Measurements from ENCODE around the gene SLC29A3. TPM values are rescaled to one million over a fixed set of nuclear protein-coding genes. Genes with fewer than 3 reads are reported as not detected.
A peak's percentile ranks its signal among the peaks of the same experiment; 100 is the strongest.
"Not testable (repeated sequence)": the region's sequence is repeated elsewhere in the genome, so short reads cannot be mapped to it uniquely, and the experiment has no call there.

The SLC29A3 gene
- total RNA-seq, 1 donor, result 2.5 TPM

DNA sequence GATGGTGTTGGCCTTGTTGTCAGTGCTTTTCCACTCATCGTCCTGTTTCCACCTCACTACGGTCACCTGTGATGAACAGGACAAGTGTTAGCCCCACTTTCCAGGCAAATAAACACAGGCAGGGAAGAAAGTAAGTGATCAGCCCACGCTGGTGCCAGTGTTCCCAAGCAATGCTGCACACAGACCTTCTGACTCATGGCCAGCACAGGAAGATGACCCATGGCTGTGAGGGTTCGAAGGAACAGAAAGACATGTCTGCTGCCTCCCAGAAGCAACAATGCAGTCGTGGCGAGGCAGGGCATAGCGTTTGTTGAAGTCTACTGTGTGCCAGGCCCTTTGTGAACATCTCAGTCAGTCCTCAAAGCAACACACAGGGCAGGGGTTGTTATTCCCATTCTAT, 35.7 kb downstream of the SLC29A3 start:
- Histone ChIP-seq H3K4me1 (ENCODE audit: insufficient read depth, low read length) (peaks cover 6% of the 10 kb centered on the region), H3K27ac (ENCODE audit: low read depth, low read length) (peak overlapping the region; percentile 8), H4K20me1 (ENCODE audit: insufficient read depth, low read length) (no peaks in the 10 kb centered on the region), H2AFZ (ENCODE audit: low read length) (peak overlapping the region; percentile 70), H3K9me3 (ENCODE audit: low read depth, low read length) (no peaks in the 10 kb centered on the region), H3K27me3 (ENCODE audit: insufficient read depth, low read length) (no peaks in the 10 kb centered on the region), H3K4me2 (ENCODE audit: insufficient read depth, low read length) (no peak overlapping the region), H3K4me3 (ENCODE audit: insufficient read depth, low read length) (no peak overlapping the region), H3K36me3 (ENCODE audit: insufficient read depth, low read length) (no peaks in the 10 kb centered on the region), H3K79me2 (ENCODE audit: insufficient read depth, low read length) (no peaks in the 10 kb centered on the region)
- DNase-seq (ENCODE audit: insufficient read length, low spot score, missing footprints), result peak; percentile 74
- TF ChIP-seq, protein P1, sequence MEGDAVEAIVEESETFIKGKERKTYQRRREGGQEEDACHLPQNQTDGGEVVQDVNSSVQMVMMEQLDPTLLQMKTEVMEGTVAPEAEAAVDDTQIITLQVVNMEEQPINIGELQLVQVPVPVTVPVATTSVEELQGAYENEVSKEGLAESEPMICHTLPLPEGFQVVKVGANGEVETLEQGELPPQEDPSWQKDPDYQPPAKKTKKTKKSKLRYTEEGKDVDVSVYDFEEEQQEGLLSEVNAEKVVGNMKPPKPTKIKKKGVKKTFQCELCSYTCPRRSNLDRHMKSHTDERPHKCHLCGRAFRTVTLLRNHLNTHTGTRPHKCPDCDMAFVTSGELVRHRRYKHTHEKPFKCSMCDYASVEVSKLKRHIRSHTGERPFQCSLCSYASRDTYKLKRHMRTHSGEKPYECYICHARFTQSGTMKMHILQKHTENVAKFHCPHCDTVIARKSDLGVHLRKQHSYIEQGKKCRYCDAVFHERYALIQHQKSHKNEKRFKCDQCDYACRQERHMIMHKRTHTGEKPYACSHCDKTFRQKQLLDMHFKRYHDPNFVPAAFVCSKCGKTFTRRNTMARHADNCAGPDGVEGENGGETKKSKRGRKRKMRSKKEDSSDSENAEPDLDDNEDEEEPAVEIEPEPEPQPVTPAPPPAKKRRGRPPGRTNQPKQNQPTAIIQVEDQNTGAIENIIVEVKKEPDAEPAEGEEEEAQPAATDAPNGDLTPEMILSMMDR (IDR thresholded peaks at IDR 0.05; ENCODE audit: extremely low read depth, low read depth, low read length), result no peak

DNA sequence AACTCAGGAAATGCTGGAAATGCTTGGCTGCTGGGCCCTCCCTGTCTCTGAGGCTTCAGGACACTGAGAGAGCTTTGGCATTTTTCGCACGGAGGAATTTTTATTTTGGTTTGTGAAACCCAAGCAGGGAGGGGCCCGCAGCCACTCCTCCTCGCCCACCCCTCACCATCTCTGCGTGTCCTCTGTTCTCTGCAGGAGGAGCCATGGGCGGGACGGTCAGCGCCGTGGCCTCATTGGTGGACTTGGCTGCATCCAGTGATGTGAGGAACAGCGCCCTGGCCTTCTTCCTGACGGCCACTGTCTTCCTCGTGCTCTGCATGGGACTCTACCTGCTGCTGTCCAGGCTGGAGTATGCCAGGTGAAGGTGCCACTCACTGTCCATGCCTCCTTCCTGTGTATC, 36.8 kb downstream of the SLC29A3 start:
- H4K20me1 ChIP-seq (ENCODE audit: insufficient read depth, low read length), result no peaks in the 10 kb centered on the region
- H3K4me3 ChIP-seq (ENCODE audit: insufficient read depth, low read length), result no peak overlapping the region
- TF ChIP-seq, protein P1 (IDR thresholded peaks at IDR 0.05; ENCODE audit: extremely low read depth, low read depth, low read length), result no peak
- no peaks in the 10 kb centered on the region for H3K27me3 ChIP-seq (ENCODE audit: insufficient read depth, low read length)
- no peak for DNase-seq (ENCODE audit: insufficient read length, low spot score, missing footprints)
- no peaks in the 10 kb centered on the region for H3K79me2 ChIP-seq (ENCODE audit: insufficient read depth, low read length)
- no peak overlapping the region for H2AFZ ChIP-seq (ENCODE audit: low read length)
- H3K4me2 ChIP-seq (ENCODE audit: insufficient read depth, low read length), result no peak overlapping the region
- peaks cover 6% of the 10 kb centered on the region for H3K4me1 ChIP-seq (ENCODE audit: insufficient read depth, low read length)
- H3K27ac ChIP-seq (ENCODE audit: low read depth, low read length), result no peak overlapping the region
- no peaks in the 10 kb centered on the region for H3K36me3 ChIP-seq (ENCODE audit: insufficient read depth, low read length)
- H3K9me3 ChIP-seq (ENCODE audit: low read depth, low read length), result no peaks in the 10 kb centered on the region

DNA sequence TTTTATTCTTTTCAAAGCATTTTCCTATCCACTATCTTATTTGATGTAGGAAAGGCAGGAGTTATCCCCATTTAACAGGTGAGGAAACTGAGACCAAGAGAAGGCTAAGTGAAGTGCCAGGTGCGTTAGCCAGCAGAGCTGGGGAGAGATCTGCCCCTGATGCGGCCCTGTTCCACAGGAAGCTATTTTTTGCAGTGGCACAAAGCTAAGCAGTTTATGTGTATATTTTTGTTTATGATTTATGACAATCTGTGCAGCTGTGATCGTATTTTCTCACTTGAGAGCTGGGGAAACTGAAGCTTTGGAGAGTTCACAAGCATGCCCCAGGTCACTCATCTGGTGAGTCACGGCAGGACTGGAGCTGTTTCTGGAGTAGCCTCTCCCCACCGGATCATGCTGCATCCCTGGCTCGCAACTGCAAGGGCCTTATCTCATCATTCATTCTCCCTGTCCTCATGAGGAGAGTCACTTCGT, 38.8 kb downstream of the SLC29A3 start:
- Histone ChIP-seq H3K4me1 (ENCODE audit: insufficient read depth, low read length) (peaks cover 6% of the 10 kb centered on the region), H3K27ac (ENCODE audit: low read depth, low read length) (no peak overlapping the region), H3K27me3 (ENCODE audit: insufficient read depth, low read length) (no peaks in the 10 kb centered on the region), H2AFZ (ENCODE audit: low read length) (no peak overlapping the region), H3K9me3 (ENCODE audit: low read depth, low read length) (no peaks in the 10 kb centered on the region), H3K36me3 (ENCODE audit: insufficient read depth, low read length) (no peaks in the 10 kb centered on the region), H4K20me1 (ENCODE audit: insufficient read depth, low read length) (no peaks in the 10 kb centered on the region), H3K4me3 (ENCODE audit: insufficient read depth, low read length) (no peak overlapping the region), H3K79me2 (ENCODE audit: insufficient read depth, low read length) (no peaks in the 10 kb centered on the region), H3K4me2 (ENCODE audit: insufficient read depth, low read length) (no peak overlapping the region)
- DNase-seq (ENCODE audit: insufficient read length, low spot score, missing footprints), result peak; percentile 91
- TF ChIP-seq, protein P1 (IDR thresholded peaks at IDR 0.05; ENCODE audit: extremely low read depth, low read depth, low read length), result no peak

DNA sequence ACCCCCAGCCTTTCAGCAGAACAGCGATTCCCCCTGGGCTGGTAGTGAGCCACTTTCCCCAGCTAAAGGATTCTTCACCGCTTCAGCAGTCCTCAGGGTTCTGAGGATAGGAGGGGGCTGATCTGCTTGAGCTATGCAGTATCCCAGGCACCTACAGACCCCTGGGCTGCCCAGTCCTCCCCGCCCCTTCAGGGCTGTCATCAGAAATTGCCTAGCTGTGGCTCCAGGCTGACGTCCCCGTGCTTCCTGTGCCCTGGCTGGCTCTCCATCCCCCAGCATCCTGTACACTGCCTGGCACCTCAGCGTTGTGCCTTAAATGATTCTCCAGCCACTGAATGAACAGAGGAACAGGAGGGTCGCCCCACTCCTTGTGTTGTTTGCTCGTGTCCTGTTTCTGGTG, 39.2 kb downstream of the SLC29A3 start:
- Histone ChIP-seq H3K27ac (ENCODE audit: low read depth, low read length) (no peak overlapping the region), H3K36me3 (ENCODE audit: insufficient read depth, low read length) (no peaks in the 10 kb centered on the region)

DNA sequence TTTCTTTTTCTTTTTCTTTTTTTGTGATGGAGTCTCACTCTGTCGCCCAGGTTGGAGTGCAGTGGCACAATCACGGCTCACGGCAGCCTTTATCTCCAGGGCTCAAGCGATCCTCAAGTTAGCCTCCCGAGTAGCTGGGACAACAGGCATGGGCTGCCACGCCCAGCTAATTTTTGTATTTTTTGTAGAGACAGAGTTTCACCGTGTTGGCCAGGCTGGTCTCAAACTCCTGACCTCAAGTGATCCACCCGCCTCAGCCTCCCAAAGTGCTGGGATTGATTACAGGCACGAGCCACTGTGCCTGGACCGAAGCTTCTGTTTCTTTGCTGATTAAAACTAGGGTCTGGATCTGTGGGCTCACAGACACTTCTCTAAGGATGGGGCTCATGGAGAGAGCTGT, 39.8 kb downstream of the SLC29A3 start:
- H3K79me2 ChIP-seq (ENCODE audit: insufficient read depth, low read length); H3K4me1 ChIP-seq (ENCODE audit: insufficient read depth, low read length); H2AFZ ChIP-seq (ENCODE audit: low read length); H3K36me3 ChIP-seq (ENCODE audit: insufficient read depth, low read length); H3K9me3 ChIP-seq (ENCODE audit: low read depth, low read length); H3K4me3 ChIP-seq (ENCODE audit: insufficient read depth, low read length); DNase-seq (ENCODE audit: insufficient read length, low spot score, missing footprints); H4K20me1 ChIP-seq (ENCODE audit: insufficient read depth, low read length); H3K27ac ChIP-seq (ENCODE audit: low read depth, low read length); H3K4me2 ChIP-seq (ENCODE audit: insufficient read depth, low read length); H3K27me3 ChIP-seq (ENCODE audit: insufficient read depth, low read length): not testable (repeated sequence)

More for the DNA sequence above, 39.2 kb downstream of the SLC29A3 start:
- H3K9me3 ChIP-seq (ENCODE audit: low read depth, low read length), result no peaks in the 10 kb centered on the region
- TF ChIP-seq, protein P1 (IDR thresholded peaks at IDR 0.05; ENCODE audit: extremely low read depth, low read depth, low read length), result no peak
- H4K20me1 ChIP-seq (ENCODE audit: insufficient read depth, low read length), result no peaks in the 10 kb centered on the region
- no peak overlapping the region for H2AFZ ChIP-seq (ENCODE audit: low read length)
- H3K4me3 ChIP-seq (ENCODE audit: insufficient read depth, low read length), result no peak overlapping the region
- H3K4me1 ChIP-seq (ENCODE audit: insufficient read depth, low read length), result peaks cover 6% of the 10 kb centered on the region
- no peaks in the 10 kb centered on the region for H3K27me3 ChIP-seq (ENCODE audit: insufficient read depth, low read length)
- H3K4me2 ChIP-seq (ENCODE audit: insufficient read depth, low read length), result no peak overlapping the region
- DNase-seq (ENCODE audit: insufficient read length, low spot score, missing footprints), result no peak
- no peaks in the 10 kb centered on the region for H3K79me2 ChIP-seq (ENCODE audit: insufficient read depth, low read length)
